HepG2 (cell line): Measurements from ENCODE around the gene UQCRC2. TPM values are rescaled to one million over a fixed set of nuclear protein-coding genes. Genes with fewer than 3 reads are reported as not detected.
A peak's percentile ranks its signal among the peaks of the same experiment; 100 is the strongest.

Experiments used
- ATAC-seq: fragments of 200-7000 bp; cut with Tn5 transposase; 3 replicates; pipeline ENCODE4 v1.9.1; 2020; ENCODE audit warnings: mild to moderate bottlenecking, moderate library complexity
- BruUV-seq: library from RNA; stranded (reverse); fragments of 400-500 nt; replicated peaks from 2 replicates; lab custom pipeline; 2021; lab: Mats Ljungman, UMichigan
- CTCF ChIA-PET: fragments of 300-600 bp; formaldehyde crosslinking; extraction: SDS; loops from one replicate; lab custom pipeline; 2021; ENCODE audit warnings: low total read pairs, inconsistent platforms, low intra/inter-chr PET ratio; lab: Yijun Ruan, JAX
- POLR2A ChIA-PET: fragments of 350-600 bp; sonication (Branson Sonifier 250); formaldehyde crosslinking; loops from one replicate; lab custom pipeline; 2020; ENCODE audit warnings: antibody characterized with exemption, inconsistent platforms; lab: Yijun Ruan, JAX
- DNase-seq: peaks from one replicate; pipeline ENCODE4 v3.0.0-alpha.2; 2015; ENCODE audit warnings: low spot score
- FAIRE-seq: peaks from 3 replicates; lab custom pipeline; 2011; peaks lifted over from hg19 to GRCh38; lab: Jason Lieb, UNC
- H2AFZ ChIP-seq: one replicate; pipeline ENCODE4 v1.6.1; 2011; ENCODE audit warnings: low read length, inconsistent platforms
- H3K27ac ChIP-seq: fragments of 300-600 bp; 3 replicates; pipeline ENCODE4 v1.8.0; 2011; ENCODE audit warnings: mixed run types, mild to moderate bottlenecking, mixed read lengths, low read length, inconsistent platforms; ENCODE audit not compliant: insufficient read depth; ENCODE audit errors: extremely low read length
- H3K27me3 ChIP-seq, 2 experiments: fragments of 200-600 bp in 1 of 2; 2 replicates in 1 of 2; 3 replicates in 1 of 2; pipeline versions ENCODE4 v1.6.0 to v1.8.0; 2011; ENCODE audit warnings: low read length in 2 of 2, mild to moderate bottlenecking in 2 of 2, moderate library complexity in 2 of 2, inconsistent platforms in 1 of 2; ENCODE audit not compliant: insufficient read depth in 2 of 2, control insufficient read depth in 1 of 2
- H3K36me3 ChIP-seq, 2 experiments: fragments of 200-600 bp in 1 of 2; replicated peaks in 1 of 2; 2 replicates in 1 of 2; 3 replicates in 1 of 2; pipeline versions ENCODE4 v1.5.1 to v1.8.0; 2011; ENCODE audit warnings: low read length in 2 of 2, inconsistent platforms in 1 of 2; ENCODE audit not compliant: insufficient read depth in 2 of 2, control insufficient read depth in 1 of 2
- H3K4me1 ChIP-seq: 2 replicates; pipeline ENCODE4 v1.5.1; 2012; ENCODE audit warnings: low read length, inconsistent platforms; ENCODE audit not compliant: insufficient read depth
- H3K4me2 ChIP-seq: 2 replicates; pipeline ENCODE4 v1.6.0; 2011; ENCODE audit warnings: low read depth, low read length, inconsistent platforms
- H3K4me3 ChIP-seq, 3 experiments: fragments of 200-600 bp in 1 of 3; sonication (generic), shearing (Covaris generic) in 1 of 3; replicated peaks in 1 of 3; 2 replicates each; pipeline ENCODE4 v1.5.1; 2011 to 2016; ENCODE audit warnings: low read length in 3 of 3, inconsistent platforms in 2 of 3, low read depth in 2 of 3, mild to moderate bottlenecking in 2 of 3, control low read depth in 1 of 3, mixed read lengths in 1 of 3; ENCODE audit not compliant: insufficient read depth in 1 of 3
- H3K79me2 ChIP-seq: one replicate; pipeline ENCODE4 v1.6.1; 2011; ENCODE audit warnings: low read length, inconsistent platforms; ENCODE audit not compliant: insufficient read depth
- H3K9ac ChIP-seq: 2 replicates; pipeline ENCODE4 v1.6.0; 2011; ENCODE audit warnings: mild to moderate bottlenecking, low read depth, low read length, inconsistent platforms; ENCODE audit not compliant: insufficient read depth
- H3K9me3 ChIP-seq: 2 replicates; pipeline ENCODE4 v1.5.1; 2012; ENCODE audit warnings: mild to moderate bottlenecking, low read length
- H4K20me1 ChIP-seq: 2 replicates; pipeline ENCODE4 v1.6.0; 2011; ENCODE audit warnings: inconsistent platforms, mild to moderate bottlenecking, low read length, moderate library complexity; ENCODE audit not compliant: insufficient read depth
- DNMT1 ChIP-seq: sonication (generic); formaldehyde crosslinking; IDR thresholded peaks from 2 replicates; pipeline ENCODE4 v1.5.1; 2020; ENCODE audit warnings: mild to moderate bottlenecking, missing genetic modification reagents
- HNRNPH1 ChIP-seq: fragments of 200-400 bp; formaldehyde crosslinking; optimal IDR thresholded peaks from 2 replicates; pipeline ENCODE3; 2017; ENCODE audit warnings: mild to moderate bottlenecking, low read depth, low read length
- MIER2 ChIP-seq: IDR thresholded peaks from 2 replicates; pipeline ENCODE4 v1.6.1; 2016; ENCODE audit warnings: missing biosample characterization, missing genetic modification reagents
- POLR2G ChIP-seq: fragments of 200-400 bp; formaldehyde crosslinking; IDR thresholded peaks from 2 replicates; pipeline ENCODE4 v1.6.1; 2018; ENCODE audit warnings: mild to moderate bottlenecking, low read depth, low read length, moderate library complexity
- RARG ChIP-seq: sonication (generic); formaldehyde crosslinking; IDR thresholded peaks from 2 replicates; pipeline ENCODE4 v1.4.0; 2020; ENCODE audit warnings: low read depth, mild to moderate bottlenecking, missing genetic modification reagents
- SOX13 ChIP-seq, 3 experiments: fragments of 450-650 bp in 1 of 3; sonication (generic) in 1 of 3; formaldehyde crosslinking in 1 of 3; IDR thresholded peaks in 2 of 3; conservative IDR thresholded peaks in 1 of 3; 2 replicates each; pipeline versions ENCODE4 v1.5.0 to v1.6.1; 2016 to 2020; ENCODE audit warnings: antibody characterized with exemption in 1 of 3, mild to moderate bottlenecking in 1 of 3, missing compliant biosample characterization in 1 of 3, missing genetic modification reagents in 1 of 3, moderate library complexity in 1 of 3
- SOX5 ChIP-seq: IDR thresholded peaks from 2 replicates; pipeline ENCODE4 v1.6.1; 2016; ENCODE audit warnings: borderline replicate concordance
- U2AF2 ChIP-seq: fragments of 200-400 bp; formaldehyde crosslinking; IDR thresholded peaks from 2 replicates; pipeline ENCODE4 v1.6.1; 2017; ENCODE audit warnings: low read depth, mild to moderate bottlenecking, low read length
- ZNF20 ChIP-seq: sonication (generic); formaldehyde crosslinking; IDR thresholded peaks from 2 replicates; pipeline ENCODE4 v1.4.0; 2020; ENCODE audit warnings: mild to moderate bottlenecking, moderate library complexity, missing genetic modification reagents
- ZNF446 ChIP-seq: sonication (generic); formaldehyde crosslinking; IDR thresholded peaks from 2 replicates; pipeline ENCODE4 v1.5.0; 2020; ENCODE audit warnings: mild to moderate bottlenecking, missing genetic modification reagents
- ZNF572 ChIP-seq: sonication (generic); formaldehyde crosslinking; IDR thresholded peaks from 2 replicates; pipeline ENCODE4 v1.5.1; 2020; ENCODE audit warnings: mild to moderate bottlenecking, missing genetic modification reagents
- ZSCAN22 ChIP-seq: sonication (generic); formaldehyde crosslinking; IDR thresholded peaks from 2 replicates; pipeline ENCODE4 v1.4.0; 2020; ENCODE audit warnings: mild to moderate bottlenecking, missing genetic modification reagents
- ZSCAN5A ChIP-seq: sonication (generic); formaldehyde crosslinking; IDR thresholded peaks from 2 replicates; pipeline ENCODE4 v1.8.0; 2022; ENCODE audit warnings: mild to moderate bottlenecking, missing genetic modification reagents, borderline replicate concordance
- WGBS: methylation state at CpG from one replicate; pipeline ENCODE4 v1.1.6; 2017; ENCODE audit warnings: low lambda C conversion rate; 5-methylcytosine and 5-hydroxymethylcytosine counted together
- in situ Hi-C: cut with HindIII; loops from 2 replicates; pipeline ENCODE4 v1.10.0; 2017; ENCODE audit warnings: low pct_unique_long_range_greater_than_20kb; ENCODE audit not compliant: extremely low pct_ligation_motif_present
- intact Hi-C: fragments of 100-400 bp; cut with micrococcal nuclease; formaldehyde crosslinking; loops from one replicate; pipeline ENCODE4 v1.10.0; 2022; ENCODE audit not compliant: unreplicated experiment
- polyA plus RNA-seq, 8 experiments: library from polyadenylated mRNA; depleted of rRNA in 3 of 8; stranded (reverse) in 7 of 8; unstranded in 1 of 8; fragments of >200 nt; fragmentation: Illumina TruSeq in 4 of 8; extraction: Trizol in 4 of 8; gene quantifications; 2 replicates each; pipeline versions ENCODE4 v1.2.1 to v1.2.3, GENCODE V29; 2011 to 2016; ENCODE audit warnings: low read depth in 4 of 8, missing spikeins in 1 of 8, mixed read lengths in 1 of 8; ENCODE audit not compliant: insufficient read depth in 1 of 8
- total RNA-seq, 5 experiments: library from RNA; depleted of rRNA; stranded (reverse); fragments of >200 nt; fragmentation: Illumina TruSeq; extraction: Trizol; gene quantifications; 2 replicates each; pipeline ENCODE4 v1.2.3, GENCODE V29; 2016; ENCODE audit warnings: low read depth in 1 of 5
- TF ChIP-seq, protein P1 (sequence below): sonication (generic); formaldehyde crosslinking; IDR thresholded peaks from 2 replicates; pipeline ENCODE4 v1.5.1; 2020; ENCODE audit warnings: mild to moderate bottlenecking, moderate library complexity, missing genetic modification reagents

Gene UQCRC2
- total and polyA plus RNA-seq, 2 of the 13 experiments (the other 11 are each of a cell fraction or from before 2014, with no cell fraction given): 442 to 536 TPM

- H3K9me3 ChIP-seq: no peaks in the 10 kb centered on the region
- H3K79me2 ChIP-seq: no peaks in the 10 kb centered on the region
- H3K9ac ChIP-seq: no peak overlapping the region
- CTCF ChIA-PET: interaction anchor here (0.7 kb wide), 1 partner anchor 92 kb away, joined by 3 read pairs; no protein-coding TSS in a partner anchor
- no peaks in the 10 kb centered on the region for H3K4me1 ChIP-seq
- H3K36me3 ChIP-seq: peaks cover 18 to 48% of the 10 kb centered on the region in 2 experiments
- intact Hi-C loops: no loop called here
- DNase-seq (no peak), ATAC-seq (no peak), FAIRE-seq (no peak)
- no TSS peak for BruUV-seq
- no peak overlapping the region for H3K4me2 ChIP-seq
- in situ Hi-C loops: no loop called here
- TF ChIP-seq RARG (no peak), MIER2 (no peak), ZNF20 (CRISPR knock-in tag) (no peak), HNRNPH1 (no peak), ZNF572 (no peak)
- no peak overlapping the region for H2AFZ ChIP-seq
- H3K27me3 ChIP-seq: no peaks in the 10 kb centered on the region
- H3K27ac ChIP-seq: no peak overlapping the region
- H4K20me1 ChIP-seq: no peaks in the 10 kb centered on the region; the same call in 1 of the 2 replicates
- POLR2A ChIA-PET: no interaction called here
- no peak overlapping the region for H3K4me3 ChIP-seq
Observed at GRCh38 chr16:21985524-21985923, 32.4 kb downstream of the UQCRC2 start.

GRCh38 chr16:21986692-21987246, 33.6 kb downstream of the UQCRC2 start:
- intact Hi-C loops (no loop called here), in situ Hi-C loops (no loop called here)
- DNase-seq (no peak), FAIRE-seq (no peak), ATAC-seq (no peak)
- no peaks in the 10 kb centered on the region for H3K27me3 ChIP-seq
- POLR2A ChIA-PET: no interaction called here
- no peaks in the 10 kb centered on the region; the same call in 1 of the 2 replicates for H4K20me1 ChIP-seq
- no peak overlapping the region for H2AFZ ChIP-seq
- H3K9ac ChIP-seq: no peak overlapping the region
- H3K79me2 ChIP-seq: no peaks in the 10 kb centered on the region
- 95% methylated on average over 4 of the region's 4 CpGs for WGBS
- BruUV-seq: no TSS peak
- no peak overlapping the region for H3K4me2 ChIP-seq
- CTCF ChIA-PET: no interaction called here
- H3K4me1 ChIP-seq: no peaks in the 10 kb centered on the region
- H3K27ac ChIP-seq: no peak overlapping the region
- H3K9me3 ChIP-seq: no peaks in the 10 kb centered on the region
- peaks cover 12 to 36% of the 10 kb centered on the region in 2 experiments for H3K36me3 ChIP-seq
- no peak overlapping the region for H3K4me3 ChIP-seq
- TF ChIP-seq, protein P1, sequence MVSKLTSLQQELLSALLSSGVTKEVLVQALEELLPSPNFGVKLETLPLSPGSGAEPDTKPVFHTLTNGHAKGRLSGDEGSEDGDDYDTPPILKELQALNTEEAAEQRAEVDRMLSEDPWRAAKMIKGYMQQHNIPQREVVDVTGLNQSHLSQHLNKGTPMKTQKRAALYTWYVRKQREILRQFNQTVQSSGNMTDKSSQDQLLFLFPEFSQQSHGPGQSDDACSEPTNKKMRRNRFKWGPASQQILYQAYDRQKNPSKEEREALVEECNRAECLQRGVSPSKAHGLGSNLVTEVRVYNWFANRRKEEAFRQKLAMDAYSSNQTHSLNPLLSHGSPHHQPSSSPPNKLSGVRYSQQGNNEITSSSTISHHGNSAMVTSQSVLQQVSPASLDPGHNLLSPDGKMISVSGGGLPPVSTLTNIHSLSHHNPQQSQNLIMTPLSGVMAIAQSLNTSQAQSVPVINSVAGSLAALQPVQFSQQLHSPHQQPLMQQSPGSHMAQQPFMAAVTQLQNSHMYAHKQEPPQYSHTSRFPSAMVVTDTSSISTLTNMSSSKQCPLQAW (CRISPR knock-in tag): 0 out of 2 replicates have a peak, but pooled peaks have one; percentile 14
- no peak for TF ChIP-seq ZNF446 (CRISPR knock-in tag)
- TF ChIP-seq DNMT1 (CRISPR knock-in tag): no peak
- no peak for TF ChIP-seq ZSCAN5A (CRISPR knock-in tag)
- TF ChIP-seq ZSCAN22 (CRISPR knock-in tag): no peak
- TF ChIP-seq SOX5 (CRISPR knock-in tag): no peak
- TF ChIP-seq SOX13 (IDR thresholded peaks at IDR 0.05): no peak
- TF ChIP-seq SOX13 (CRISPR knock-in tag; conservative IDR thresholded peaks at IDR 0.05 in 1 of 2, IDR thresholded peaks at IDR 0.05 in 1 of 2): 0 out of 4 replicates have a peak, but pooled peaks of 1 of the 2 experiments have one; percentile 12
- TF ChIP-seq POLR2G: peak; percentile 2; the same call in 1 of the 2 replicates
- no peak for TF ChIP-seq U2AF2
